GM12864 (cell line): ENCODE results near the gene C1orf122.
A peak's percentile ranks its signal among the peaks of the same experiment; 100 is the strongest.
"Not testable (repeated sequence)": the region's sequence is repeated elsewhere in the genome, so short reads cannot be mapped to it uniquely, and the experiment has no call there.

Experiments used
- DNase-seq: peaks from one replicate; pipeline ENCODE4 v3.0.0-alpha.2; 2011; ENCODE audit warnings: low read depth
- H3K4me3 ChIP-seq: 2 replicates; pipeline ENCODE4 v1.5.1; 2011; ENCODE audit warnings: mild to moderate bottlenecking, low read depth, low read length, control low read depth
- CTCF ChIP-seq: IDR thresholded peaks from 2 replicates; pipeline ENCODE4 v1.5.1; 2011; ENCODE audit warnings: low read depth, mild to moderate bottlenecking, moderate library complexity, low read length, control low read depth, inconsistent platforms; ENCODE audit errors: missing control alignments

The C1orf122 gene

GRCh38 chr1:37764888-37765441 is 42.6 kb upstream of the C1orf122 start, which contains the start of gene EPHA10:
EPHA10 (minus strand) TSS chr1:37765120; CDS start chr1:37765066, 54 bp downstream.
- no peak for TF ChIP-seq CTCF
- DNase-seq: no peak
- no peak within 1 kb of the TSS for H3K4me3 ChIP-seq

GRCh38 chr1:37765916-37766664 is 41.5 kb upstream of the C1orf122 start:
- no peak overlapping the region for H3K4me3 ChIP-seq
- TF ChIP-seq CTCF: peak; percentile 18
- DNase-seq: no peak

- TF ChIP-seq CTCF: no peak
- DNase-seq: no peak
- no peak overlapping the region for H3K4me3 ChIP-seq
Observed at GRCh38 chr1:37767488-37767887, 40.1 kb upstream of the C1orf122 start.

GRCh38 chr1:37771440-37771839 is 36.1 kb upstream of the C1orf122 start:
- not testable (repeated sequence) for DNase-seq, H3K4me3 ChIP-seq

GRCh38 chr1:37776946-37777516 is 30.6 kb upstream of the C1orf122 start:
- no peak overlapping the region for H3K4me3 ChIP-seq
- DNase-seq: no peak

GRCh38 chr1:37778654-37779053 is 28.9 kb upstream of the C1orf122 start:
- TF ChIP-seq CTCF: peak; percentile 5
- no peak overlapping the region for H3K4me3 ChIP-seq
- no peak for DNase-seq

More at GRCh38 chr1:37776946-37777516, 30.6 kb upstream of the C1orf122 start:
- no peak for TF ChIP-seq CTCF

- DNase-seq: no peak
- H3K4me3 ChIP-seq: no peak overlapping the region
- TF ChIP-seq CTCF: no peak
Observed at GRCh38 chr1:37782491-37782890, 25.1 kb upstream of the C1orf122 start.
